Activated gamma-delta T cell treated with anti-CD3 and anti-CD28 coated beads, Interleukin-2, amount 50 U/mL, for 16 hours (primary cell): ENCODE data around the gene RPP40.

Experiments used
- DNase-seq: peaks from one replicate; pipeline ENCODE4 v3.0.0-alpha.2; 2020; ENCODE audit warnings: low read depth

Gene RPP40

DNA sequence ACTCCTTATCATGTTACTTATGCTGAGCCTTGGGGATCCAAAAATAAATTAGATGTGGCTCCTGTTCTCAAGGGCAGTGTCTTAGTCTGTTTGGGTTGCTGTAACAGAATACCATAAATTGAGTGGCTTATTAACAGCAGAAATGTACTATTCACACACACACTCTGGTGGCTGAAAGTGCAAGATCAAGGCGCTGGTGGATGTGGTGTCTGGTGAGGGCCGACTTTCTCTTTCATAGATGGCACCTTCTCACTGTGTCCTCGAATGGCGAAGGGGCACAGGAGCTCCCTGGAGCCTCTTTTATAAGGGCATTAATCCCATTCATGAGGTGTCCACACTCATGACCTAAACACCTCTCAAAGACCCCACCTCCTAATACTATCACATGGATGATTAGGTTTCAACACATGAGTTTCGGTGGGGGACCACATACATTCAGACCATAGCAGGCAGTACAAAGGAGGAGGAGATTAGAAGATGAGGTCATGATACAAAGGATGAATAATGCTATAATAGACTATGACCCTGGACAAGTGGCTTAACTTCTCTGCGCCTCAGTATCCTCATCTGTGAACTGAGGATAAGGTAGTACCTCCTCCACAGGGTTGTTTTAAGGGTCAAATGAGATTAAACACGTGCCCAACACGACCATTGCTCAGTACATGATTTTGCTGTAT is 34.1 kb downstream of the RPP40 start:
- no peak for DNase-seq

DNA sequence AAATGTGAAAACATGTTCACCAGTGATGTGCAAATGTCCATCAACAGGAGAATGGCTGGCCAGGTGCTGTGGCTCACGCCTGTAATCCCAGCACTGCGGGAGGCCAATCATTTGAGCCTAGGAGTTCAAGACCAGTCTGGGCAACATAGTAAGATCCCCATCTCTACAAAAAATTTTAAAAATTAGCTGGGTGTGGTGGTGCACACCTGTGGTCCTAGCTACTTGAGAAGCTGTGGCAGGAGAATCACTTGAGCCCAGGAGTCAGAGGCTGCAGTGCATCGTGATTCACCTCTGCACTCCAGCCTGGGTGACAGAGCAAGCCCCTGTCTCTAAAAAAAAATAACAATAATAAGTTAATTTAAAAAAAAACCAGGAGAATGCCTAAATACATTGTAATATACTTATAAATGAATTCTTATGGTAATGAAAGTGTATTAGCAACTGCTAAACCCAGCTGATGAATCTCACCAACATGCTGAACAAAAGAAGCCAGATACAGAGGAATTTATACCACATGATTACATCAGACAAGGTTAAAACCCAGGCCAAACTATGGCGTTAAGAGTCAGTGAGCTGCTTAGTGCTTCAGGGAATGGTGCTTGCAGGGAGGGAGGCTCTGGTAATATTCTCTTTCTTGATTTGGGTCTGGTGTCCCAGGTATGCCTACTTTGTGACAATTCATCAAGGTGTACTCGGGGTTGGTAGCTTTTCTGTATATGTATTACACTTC is 36.4 kb downstream of the RPP40 start:
- DNase-seq = no peak

DNA sequence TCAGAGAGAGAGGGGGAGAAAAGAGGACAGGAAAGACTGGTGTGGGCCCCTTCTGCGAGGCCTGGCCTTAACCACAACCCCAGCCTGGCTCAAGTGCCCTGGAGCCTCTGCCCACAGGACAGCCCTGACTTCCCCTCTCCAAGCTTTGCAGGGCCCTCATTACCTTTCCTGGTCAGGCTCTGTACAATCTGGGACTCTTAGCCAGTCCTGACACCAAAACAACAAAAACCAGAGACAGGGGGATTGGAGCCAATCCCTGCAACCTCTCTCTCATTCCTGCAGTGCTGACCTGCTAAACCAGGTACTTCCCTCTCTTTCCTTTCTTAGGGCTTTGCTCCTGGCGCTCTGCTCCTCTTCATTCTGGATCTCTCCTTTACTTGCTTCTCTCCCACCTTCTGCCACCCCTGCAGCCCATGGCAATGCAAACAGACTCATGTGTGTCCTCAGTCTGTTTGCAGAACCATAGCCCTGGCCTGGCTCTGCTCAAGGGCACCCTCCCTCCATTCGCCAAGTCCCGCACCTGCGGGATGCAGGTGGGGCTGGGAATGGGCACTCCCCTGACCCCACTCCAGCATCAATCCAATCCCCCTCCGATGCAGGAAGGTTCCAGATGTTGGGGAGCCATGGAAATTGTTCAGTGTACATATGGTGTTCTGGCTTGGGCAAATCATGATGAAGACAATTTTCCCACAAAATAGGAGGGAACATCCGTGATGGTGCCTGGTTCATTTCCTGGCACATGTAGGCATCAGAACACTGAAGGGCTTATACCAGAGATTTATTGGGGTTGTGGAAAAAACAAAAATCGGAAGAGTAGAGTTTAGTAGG is 38.1 kb downstream of the RPP40 start:
- DNase-seq = no peak

DNA sequence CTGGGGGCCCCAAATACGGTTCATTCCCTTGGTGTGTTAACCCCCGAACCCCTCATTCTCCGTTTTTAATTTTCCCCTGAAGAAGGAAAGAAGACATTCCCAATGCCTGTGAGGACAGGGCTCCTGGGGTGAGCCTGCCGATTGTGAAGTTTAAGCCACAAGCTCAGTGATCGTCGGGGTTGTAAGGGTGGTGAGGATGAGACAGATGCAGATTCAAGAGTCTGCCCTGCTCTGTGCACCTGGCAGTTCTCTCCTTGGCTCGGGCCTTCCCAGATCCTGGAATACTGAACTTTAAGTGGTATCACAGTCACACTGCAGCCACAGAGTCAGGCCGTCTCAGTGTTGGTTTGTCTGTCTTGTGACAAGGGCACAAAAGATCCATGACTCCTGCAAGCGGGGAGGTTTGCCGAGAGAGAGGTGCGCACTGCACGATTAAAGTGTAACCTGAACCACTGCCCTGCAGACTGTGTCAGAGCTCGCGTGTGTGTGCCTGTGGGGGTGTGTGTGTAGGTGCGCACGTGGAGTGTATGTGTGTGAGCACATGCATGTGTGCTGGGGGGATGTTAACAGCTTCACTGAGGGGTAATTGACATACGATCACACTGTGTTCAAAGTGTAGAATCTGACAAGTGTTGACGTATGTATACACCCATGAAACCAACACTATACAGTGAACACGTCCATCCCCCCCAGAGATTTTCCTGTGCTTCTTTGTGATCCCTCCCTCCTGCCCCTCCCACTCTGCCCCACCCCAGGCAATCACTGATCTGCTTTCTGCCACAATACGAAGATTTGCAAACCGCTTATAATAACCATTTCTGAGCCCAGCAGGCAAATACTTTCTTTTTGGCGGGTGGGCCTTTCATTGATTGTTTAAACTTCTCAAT is 38.9 kb downstream of the RPP40 start:
- no peak for DNase-seq

DNA sequence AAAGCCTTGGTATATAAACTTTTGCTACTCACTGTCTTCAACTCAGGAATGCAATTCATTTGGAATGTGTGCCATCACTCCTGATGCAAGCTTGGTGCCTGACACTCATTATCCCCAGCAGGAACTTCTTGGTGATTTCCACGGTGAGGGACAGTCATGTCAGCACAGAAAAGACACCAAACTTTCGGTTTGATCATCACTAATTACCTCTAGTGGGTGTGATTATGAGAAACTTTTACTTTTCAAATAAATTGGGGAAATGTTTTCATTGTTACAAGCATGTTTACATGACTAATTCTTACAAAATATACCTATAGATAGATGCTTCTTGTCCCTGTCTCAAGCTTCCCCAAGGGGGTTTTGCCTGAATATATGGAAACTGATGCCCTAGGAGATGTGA is 40.9 kb downstream of the RPP40 start:
- no peak for DNase-seq

DNA sequence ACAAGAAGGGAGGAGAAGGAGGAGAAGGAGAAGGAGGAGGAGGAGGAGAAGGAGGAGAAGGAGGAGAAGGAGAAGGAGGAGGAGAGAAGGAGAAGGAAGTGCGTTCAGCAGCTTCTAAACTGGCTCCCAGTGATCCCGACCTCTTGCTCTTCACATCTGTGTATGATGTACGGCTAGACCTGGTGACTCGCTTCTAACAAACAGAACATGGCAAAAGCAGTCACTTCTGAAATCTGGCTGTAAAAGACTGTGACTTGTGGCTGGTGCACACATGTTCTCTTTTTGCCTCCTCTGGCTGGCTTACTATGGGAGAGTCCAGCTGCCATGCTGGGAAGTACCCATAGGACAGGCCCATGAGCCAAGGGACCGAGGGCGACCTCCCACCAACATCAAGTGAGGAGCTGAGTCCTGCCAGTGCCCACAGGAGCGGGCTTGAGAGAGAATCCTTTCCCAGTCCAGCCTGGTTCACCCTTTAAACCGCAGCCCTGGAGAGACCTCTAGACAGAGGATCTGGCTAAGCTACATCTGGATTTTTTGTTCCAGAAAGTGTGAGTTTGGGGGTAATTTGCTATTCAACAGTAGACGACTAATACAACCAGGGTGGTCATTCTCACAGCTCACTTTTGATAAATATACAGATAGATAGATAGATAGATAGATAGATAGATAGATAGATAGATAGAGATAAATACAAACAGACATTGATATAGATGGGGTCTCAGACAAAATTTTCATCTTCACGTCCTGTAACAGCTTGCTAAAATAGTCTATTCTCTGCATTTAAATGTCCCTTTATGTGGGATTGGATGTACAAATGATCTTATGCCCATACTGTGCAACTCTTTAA is 42.3 kb downstream of the RPP40 start:
- DNase-seq = no peak

DNA sequence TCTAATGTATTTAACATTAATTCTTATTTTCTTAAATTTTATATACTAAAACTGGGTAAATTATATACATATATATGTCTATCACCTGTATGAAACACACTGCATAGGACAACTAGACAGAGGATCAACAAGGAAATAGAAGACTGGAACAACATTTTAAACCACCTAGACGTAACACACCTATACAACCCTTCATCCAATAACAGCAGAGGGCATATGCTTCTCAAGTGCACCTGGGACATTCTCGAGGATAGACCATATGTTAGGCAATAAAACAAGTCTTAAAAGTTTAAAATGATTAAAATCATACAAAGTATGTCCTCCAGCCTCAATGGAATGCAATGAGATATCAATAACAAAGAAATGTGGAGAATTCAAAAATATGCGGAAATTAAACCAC is 45.2 kb downstream of the RPP40 start:
- no peak for DNase-seq

DNA sequence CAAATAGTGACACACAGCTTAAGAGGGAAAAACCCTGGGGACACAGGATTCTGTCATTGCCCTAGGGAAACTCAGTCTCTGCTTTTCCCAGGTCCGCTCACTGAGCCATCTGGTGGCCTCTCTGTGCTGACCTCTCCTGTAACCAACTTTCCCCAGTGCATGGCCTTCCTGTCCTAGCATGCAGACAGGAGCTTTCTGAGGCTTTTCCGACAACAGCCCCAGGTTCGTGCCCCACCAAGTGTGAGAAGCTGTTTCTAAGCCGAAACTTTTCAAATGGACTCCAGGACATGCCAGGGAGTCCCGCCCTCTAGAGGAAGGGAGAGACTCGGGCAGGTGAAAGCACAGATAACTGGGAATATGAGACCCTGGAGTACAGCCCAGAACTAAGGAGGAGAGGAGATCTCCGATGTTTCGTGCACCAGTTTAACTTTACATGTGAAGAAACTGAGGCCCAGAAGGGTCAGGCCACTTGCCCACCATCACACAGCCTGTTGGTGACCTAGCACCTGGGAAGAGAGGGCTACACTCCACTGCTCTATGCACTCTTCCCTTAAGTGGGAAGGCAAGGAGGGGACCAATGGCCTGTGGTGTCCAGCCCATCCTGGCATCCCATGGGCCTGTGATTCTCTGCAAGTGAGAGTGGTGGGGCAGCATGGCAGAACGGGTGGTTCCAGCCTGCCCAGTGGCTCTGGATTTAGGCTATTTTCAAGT is 46.2 kb downstream of the RPP40 start:
- no peak for DNase-seq

DNA sequence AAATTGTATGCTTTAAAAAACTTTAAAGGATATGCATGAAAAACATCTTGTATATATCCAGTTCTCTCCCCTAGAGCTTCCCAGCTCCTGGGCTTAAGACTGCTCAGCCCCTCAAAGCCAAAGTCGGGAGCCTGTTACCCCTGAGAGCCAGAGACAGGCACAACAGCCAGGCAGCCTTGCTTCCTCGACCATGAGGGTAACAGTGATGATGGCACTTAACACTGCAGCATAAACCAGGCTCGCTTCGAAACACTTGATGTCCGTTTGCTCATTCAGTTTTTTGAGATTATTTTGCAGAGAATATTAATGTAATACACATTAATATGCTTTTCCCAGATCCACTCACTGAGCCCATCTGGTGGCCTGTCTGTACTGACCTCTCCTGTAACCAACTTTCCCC is 47.2 kb downstream of the RPP40 start:
- no peak for DNase-seq

DNA sequence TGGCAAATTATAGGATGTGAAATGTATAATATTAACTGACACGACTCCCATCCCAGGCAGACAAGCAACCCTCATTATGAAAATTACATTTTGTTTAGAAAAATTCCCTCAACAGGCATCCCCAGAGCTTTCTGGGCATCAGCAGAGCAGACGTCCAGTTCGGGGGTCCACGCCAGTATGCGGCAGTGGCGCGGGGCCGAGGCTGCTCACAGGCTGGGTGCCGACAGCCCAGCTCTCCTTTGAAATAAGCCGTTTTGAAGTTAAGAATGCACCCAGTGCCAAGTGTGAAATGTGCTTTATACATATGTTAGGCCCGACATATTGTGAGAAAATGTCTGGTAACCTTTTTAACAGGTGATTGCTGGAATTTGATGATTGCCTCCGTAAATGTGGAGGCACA is 50.4 kb downstream of the RPP40 start:
- DNase-seq = no peak

DNA sequence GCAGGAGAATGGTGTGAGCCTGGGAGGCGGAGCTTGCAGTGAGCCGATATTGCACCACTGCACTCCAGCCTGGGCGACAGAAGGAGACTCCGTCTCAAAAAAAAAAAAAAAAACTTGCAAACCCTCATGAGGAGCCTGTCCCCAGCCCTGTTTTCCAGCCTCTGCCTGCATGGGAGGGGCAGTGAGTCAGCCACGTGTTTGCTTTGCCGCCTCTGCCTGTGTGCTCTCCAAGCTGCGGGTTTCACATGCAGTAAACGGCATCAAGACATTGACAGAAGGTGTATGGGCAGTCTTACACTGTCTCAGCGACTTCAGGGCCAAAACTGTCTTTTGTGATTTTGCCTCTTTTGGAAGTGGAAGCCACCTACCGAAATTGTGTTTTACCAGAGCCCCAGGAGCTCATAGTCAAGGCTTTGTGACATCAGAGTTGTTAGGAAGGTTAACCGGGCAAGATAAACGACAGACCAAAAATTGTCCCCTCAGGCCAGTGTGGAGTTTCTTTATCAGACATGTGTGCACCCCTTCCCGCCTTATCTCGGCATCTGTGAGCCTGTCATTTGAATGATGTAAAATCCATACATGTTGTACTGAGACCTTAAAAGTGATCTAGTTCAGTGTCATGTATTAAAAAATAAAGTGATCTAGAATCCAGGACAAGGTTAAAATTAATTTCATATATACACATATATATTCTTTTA is 52.9 kb downstream of the RPP40 start:
- no peak for DNase-seq

DNA sequence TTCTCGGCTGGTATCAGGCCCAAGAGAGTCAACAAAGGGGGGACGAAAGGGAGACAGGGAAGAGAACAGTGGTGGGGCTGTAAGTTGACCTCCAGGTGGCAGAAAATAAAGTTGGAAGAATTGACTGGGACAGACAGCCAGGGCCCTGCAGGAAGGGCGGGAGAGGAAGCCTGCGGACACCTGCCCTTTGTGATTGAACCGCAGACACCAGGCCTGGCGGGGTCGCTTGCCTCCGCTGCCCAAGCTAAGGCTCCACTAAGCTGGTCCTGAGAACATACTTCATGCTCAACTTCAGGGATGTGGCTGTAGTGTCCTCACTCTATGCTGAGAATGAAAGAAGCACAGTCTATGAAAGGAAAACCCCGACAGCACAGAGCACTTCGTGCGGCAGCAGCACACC is 53.8 kb downstream of the RPP40 start:
- no peak for DNase-seq

DNA sequence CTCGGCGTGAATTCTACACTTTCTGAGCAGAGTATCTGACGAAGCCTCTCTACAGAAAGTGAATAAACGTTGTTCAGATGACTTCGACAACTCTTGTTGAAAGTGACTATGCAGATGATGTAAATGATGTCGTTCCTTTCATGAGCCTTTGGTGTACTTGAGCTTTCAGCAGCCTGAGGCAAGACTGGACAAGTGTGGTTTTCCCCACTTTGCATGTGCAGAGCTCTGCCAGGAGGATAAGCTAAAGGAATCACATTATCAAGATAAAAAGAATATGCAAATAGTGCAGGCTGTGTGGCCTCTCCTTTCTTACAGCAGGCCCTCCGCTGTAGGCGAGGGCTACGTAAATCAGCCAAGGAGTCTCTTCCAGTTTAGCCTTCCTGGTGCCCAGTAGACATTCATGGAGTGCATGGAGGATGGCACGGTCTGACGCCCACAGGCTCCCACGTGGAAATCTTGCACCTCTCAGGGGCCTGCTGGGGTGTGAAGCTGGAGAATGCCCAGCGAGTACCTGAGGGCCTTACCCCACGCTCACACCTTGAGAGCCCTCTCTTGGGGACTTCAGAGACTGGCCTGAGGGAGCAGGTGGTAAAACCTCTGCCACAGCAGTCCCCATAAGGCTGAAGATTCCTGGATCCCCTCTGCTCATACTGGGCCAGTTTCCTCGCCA is 54.9 kb downstream of the RPP40 start:
- no peak for DNase-seq

DNA sequence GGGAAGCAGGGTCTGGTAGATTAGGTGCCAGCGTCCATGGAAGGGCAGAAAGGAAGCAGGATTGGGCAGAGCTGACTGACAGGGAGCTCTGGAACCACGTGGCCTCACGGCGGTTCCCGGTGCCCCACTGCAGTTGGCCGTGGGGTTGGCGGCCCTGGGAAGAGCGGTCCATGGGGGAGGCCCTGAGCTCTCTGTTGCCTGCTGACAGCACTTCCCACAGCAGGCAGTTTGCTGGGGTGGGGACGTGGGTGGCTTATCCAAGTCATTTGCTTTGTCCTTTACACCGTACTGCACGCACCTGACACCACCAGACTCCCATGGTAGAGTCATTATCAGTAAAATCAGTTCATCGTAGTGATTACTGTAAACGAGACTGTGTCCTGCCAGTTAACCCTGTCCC is 56.1 kb downstream of the RPP40 start:
- DNase-seq = no peak

DNA sequence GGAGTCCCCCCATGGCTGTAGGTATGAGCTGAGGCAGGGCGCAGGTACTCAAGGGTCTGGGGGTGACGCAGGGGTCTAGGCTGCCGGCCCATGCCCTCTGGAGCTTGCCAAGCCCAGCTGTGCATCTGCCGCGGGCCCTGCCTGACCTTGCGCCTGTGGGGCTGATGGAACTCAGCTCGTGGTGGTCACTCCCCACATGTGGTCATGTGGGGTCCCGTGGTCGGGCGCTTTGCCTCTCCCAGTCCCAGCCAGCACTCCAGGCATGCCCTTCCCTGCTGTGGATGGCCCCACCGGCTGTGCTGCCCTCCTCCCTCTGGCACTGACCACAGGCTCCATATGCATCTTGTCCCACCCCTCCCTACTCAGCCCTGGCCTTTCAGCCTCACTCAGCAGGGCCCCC is 57.3 kb downstream of the RPP40 start:
- no peak for DNase-seq
